ENCODE measurements around the gene SETD1B.

GRCh38 chr12:121830134-121830533 lies 26.3 kb downstream of the SETD1B start:
- TF ChIP-seq CTCF (IDR thresholded peaks at IDR 0.05) (no peak), POLR2A (IDR thresholded peaks at IDR 0.05; ENCODE audit: low read depth) (no peak)
